ENCODE data around the gene LDLRAD1.
"Not testable (repeated sequence)": the region's sequence is repeated elsewhere in the genome, so short reads cannot be mapped to it uniquely, and the experiment has no call there.

Gene LDLRAD1

GRCh38 chr1:54017979-54018378, at the start of gene LDLRAD1:
TSS of gene LDLRAD1 (minus strand) at chr1:54018186. CDS start at chr1:54018112, 74 bp downstream.
- DNase-seq = no peak

- DNase-seq = no peak
Measured at GRCh38 chr1:54064299-54064698, 46.3 kb upstream of the LDLRAD1 start.

- peak; percentile 65 for DNase-seq
Measured at GRCh38 chr1:54054438-54054749, 36.4 kb upstream of the LDLRAD1 start.

GRCh38 chr1:54053745-54054437, 35.9 kb upstream of the LDLRAD1 start:
- peak; percentile 41 for DNase-seq

GRCh38 chr1:54052934-54053744, 35.2 kb upstream of the LDLRAD1 start, which contains the start of the genes TCEANC2 and TMEM59:
TSS of gene TCEANC2 (plus strand) at chr1:54053608. CDS start at chr1:54054423, 815 bp downstream.
TSS of gene TMEM59 (minus strand) at chr1:54053204. CDS start at chr1:54053188, 16 bp downstream.
- DNase-seq = peak; percentile 99

- peak; percentile 65 for DNase-seq
Measured at GRCh38 chr1:54052431-54052933, 34.5 kb upstream of the LDLRAD1 start.

- no peak for DNase-seq
Measured at GRCh38 chr1:54051933-54052430, 34.0 kb upstream of the LDLRAD1 start.

GRCh38 chr1:54050435-54050834, 32.4 kb upstream of the LDLRAD1 start:
- DNase-seq = not testable (repeated sequence)

GRCh38 chr1:54047384-54048305, 29.7 kb upstream of the LDLRAD1 start:
- DNase-seq = no peak

- DNase-seq = no peak
Measured at GRCh38 chr1:54046671-54047383, 28.8 kb upstream of the LDLRAD1 start.

GRCh38 chr1:54045496-54045895, 27.5 kb upstream of the LDLRAD1 start:
- DNase-seq = no peak

- no peak for DNase-seq
Measured at GRCh38 chr1:54041806-54042205, 23.8 kb upstream of the LDLRAD1 start.

- peak; percentile 25 for DNase-seq
Measured at GRCh38 chr1:54037476-54037875, 19.5 kb upstream of the LDLRAD1 start.

- DNase-seq = no peak
Measured at GRCh38 chr1:54028306-54029251, 10.6 kb upstream of the LDLRAD1 start.

- DNase-seq = no peak
Measured at GRCh38 chr1:54027848-54028247, 9.9 kb upstream of the LDLRAD1 start.

GRCh38 chr1:54024811-54025210, 6.8 kb upstream of the LDLRAD1 start:
- not testable (repeated sequence) for DNase-seq

GRCh38 chr1:54024358-54024757, 6.4 kb upstream of the LDLRAD1 start:
- DNase-seq = no peak

GRCh38 chr1:54019562-54020176, 1.7 kb upstream of the LDLRAD1 start:
- DNase-seq = not testable (repeated sequence)

GRCh38 chr1:54018635-54019034, 649 bp upstream of the LDLRAD1 start:
- no peak for DNase-seq
